ENCODE results near the gene PKDCC.

Gene PKDCC

GRCh38 chr2:42089340-42089925, 41.6 kb downstream of the PKDCC start:
- H3K27ac ChIP-seq = no peak overlapping the region
- no peak for TF ChIP-seq CTCF (conservative IDR thresholded peaks at IDR 0.05)

GRCh38 chr2:42090216-42090615, 42.4 kb downstream of the PKDCC start:
- H3K27ac ChIP-seq = no peak overlapping the region; the same call in 1 of the 2 replicates

GRCh38 chr2:42091671-42092070, 43.9 kb downstream of the PKDCC start:
- peak overlapping the region; percentile 64 for H3K27ac ChIP-seq

More at GRCh38 chr2:42090216-42090615, 42.4 kb downstream of the PKDCC start:
- no peak for TF ChIP-seq CTCF (conservative IDR thresholded peaks at IDR 0.05)

GRCh38 chr2:42092084-42092996, 44.5 kb downstream of the PKDCC start:
- H3K27ac ChIP-seq = peak overlapping the region; percentile 64
- TF ChIP-seq CTCF (conservative IDR thresholded peaks at IDR 0.05) = no peak

More at GRCh38 chr2:42091671-42092070, 43.9 kb downstream of the PKDCC start:
- no peak for TF ChIP-seq CTCF (conservative IDR thresholded peaks at IDR 0.05)

GRCh38 chr2:42094114-42094513, 46.3 kb downstream of the PKDCC start:
- H3K27ac ChIP-seq = peak overlapping the region; percentile 64; the same call in 1 of the 2 replicates
- no peak for TF ChIP-seq CTCF (conservative IDR thresholded peaks at IDR 0.05)

- H3K27ac ChIP-seq = peak overlapping the region; percentile 64
Measured at GRCh38 chr2:42095923-42096408, 48.1 kb downstream of the PKDCC start.

More at GRCh38 chr2:42095923-42096408, 48.1 kb downstream of the PKDCC start:
- TF ChIP-seq CTCF (conservative IDR thresholded peaks at IDR 0.05) = peak; percentile 80

Measured in VCaP (cell line).